H9 (cell line): Measurements from ENCODE around the gene SBF1. TPM values are rescaled to one million over a fixed set of nuclear protein-coding genes. Genes with fewer than 3 reads are reported as not detected.
A peak's percentile ranks its signal among the peaks of the same experiment; 100 is the strongest.

Experiments
- DNase-seq: peaks from one replicate; pipeline ENCODE4 v3.0.0-alpha.2; 2017
- H2AFZ ChIP-seq: one replicate; pipeline ENCODE4 v1.6.1; 2013; ENCODE audit warnings: mild to moderate bottlenecking, low read length, control low read depth, moderate library complexity
- H2AK5ac ChIP-seq: 2 replicates; pipeline ENCODE4 v1.6.1; 2013; ENCODE audit warnings: low read length, control low read depth, mixed read lengths; ENCODE audit not compliant: insufficient read length
- H2BK120ac ChIP-seq: one replicate; pipeline ENCODE4 v1.6.1; 2013; ENCODE audit warnings: low read depth, mild to moderate bottlenecking, low read length, control low read depth, inconsistent platforms; ENCODE audit not compliant: poor library complexity, severe bottlenecking
- H2BK12ac ChIP-seq: 2 replicates; pipeline ENCODE4 v1.6.1; 2013; ENCODE audit warnings: low read length, control low read depth, mixed read lengths, low read depth; ENCODE audit not compliant: insufficient read length
- H2BK15ac ChIP-seq: 2 replicates; pipeline ENCODE4 v1.6.1; 2013; ENCODE audit warnings: low read depth, low read length, control low read depth
- H2BK20ac ChIP-seq: one replicate; pipeline ENCODE4 v1.6.1; 2013; ENCODE audit warnings: low read depth, mild to moderate bottlenecking, low read length, control low read depth, inconsistent platforms; ENCODE audit not compliant: poor library complexity, severe bottlenecking
- H2BK5ac ChIP-seq: 2 replicates; pipeline ENCODE4 v1.6.1; 2013; ENCODE audit warnings: low read length, control low read depth, mixed read lengths; ENCODE audit not compliant: insufficient read length
- H3K14ac ChIP-seq: 2 replicates; pipeline ENCODE4 v1.6.1; 2013; ENCODE audit warnings: low read length, control low read depth; ENCODE audit not compliant: insufficient read depth
- H3K18ac ChIP-seq: 2 replicates; pipeline ENCODE4 v1.6.1; 2013; ENCODE audit warnings: low read depth, mild to moderate bottlenecking, mixed read lengths, low read length, control low read depth; ENCODE audit not compliant: insufficient read length
- H3K23ac ChIP-seq: 2 replicates; pipeline ENCODE4 v1.6.1; 2013; ENCODE audit warnings: low read length, control low read depth, mixed read lengths, low read depth; ENCODE audit not compliant: insufficient read length
- H3K23me2 ChIP-seq: 2 replicates; pipeline ENCODE4 v1.6.1; 2013; ENCODE audit warnings: low read depth, mild to moderate bottlenecking, mixed read lengths, low read length, control low read depth; ENCODE audit not compliant: insufficient read length, poor library complexity, severe bottlenecking
- H3K27ac ChIP-seq: 2 replicates; pipeline ENCODE4 v1.5.1; 2013; ENCODE audit warnings: low read length, control low read depth, mixed read lengths, low read depth; ENCODE audit not compliant: insufficient read length
- H3K27me3 ChIP-seq: 2 replicates; pipeline ENCODE4 v1.6.1; 2013; ENCODE audit warnings: low read length, control low read depth, inconsistent platforms; ENCODE audit not compliant: insufficient read depth
- H3K4ac ChIP-seq: 2 replicates; pipeline ENCODE4 v1.6.1; 2013; ENCODE audit warnings: low read depth, mild to moderate bottlenecking, control low read depth, inconsistent platforms, low read length, moderate library complexity
- H3K4me1 ChIP-seq: 2 replicates; pipeline ENCODE4 v1.6.1; 2013; ENCODE audit warnings: low read length, control low read depth, inconsistent platforms; ENCODE audit not compliant: insufficient read depth
- H3K4me2 ChIP-seq: 2 replicates; pipeline ENCODE4 v1.6.1; 2013; ENCODE audit warnings: low read length, control low read depth, mixed read lengths; ENCODE audit not compliant: insufficient read length, insufficient read depth
- H3K56ac ChIP-seq: 2 replicates; pipeline ENCODE4 v1.6.1; 2013; ENCODE audit warnings: low read depth, mild to moderate bottlenecking, mixed read lengths, low read length, control low read depth; ENCODE audit not compliant: insufficient read length
- H3K79me1 ChIP-seq: 2 replicates; pipeline ENCODE4 v1.6.1; 2013; ENCODE audit warnings: low read depth, mild to moderate bottlenecking, moderate library complexity, low read length, control low read depth, inconsistent platforms; ENCODE audit not compliant: insufficient read depth, poor library complexity, severe bottlenecking
- H3K79me2 ChIP-seq: 2 replicates; pipeline ENCODE4 v1.6.1; 2013; ENCODE audit warnings: low read length, control low read depth, inconsistent platforms; ENCODE audit not compliant: insufficient read depth
- H3K9ac ChIP-seq: 2 replicates; pipeline ENCODE4 v1.6.1; 2013; ENCODE audit warnings: low read length, control low read depth, mixed read lengths; ENCODE audit not compliant: insufficient read length; ENCODE audit errors: extremely low read depth
- H3K9me3 ChIP-seq: one replicate; pipeline ENCODE4 v1.6.1; 2013; ENCODE audit warnings: low read depth, low read length, inconsistent platforms; ENCODE audit not compliant: control insufficient read depth
- H3T11ph ChIP-seq: one replicate; pipeline ENCODE4 v1.6.1; 2013; ENCODE audit warnings: mild to moderate bottlenecking, low read length, control low read depth, inconsistent platforms
- H4K20me1 ChIP-seq: one replicate; pipeline ENCODE4 v1.6.1; 2013; ENCODE audit not compliant: control insufficient read depth, insufficient read length, insufficient read depth
- H4K5ac ChIP-seq: 2 replicates; pipeline ENCODE4 v1.6.1; 2013; ENCODE audit warnings: low read depth, mild to moderate bottlenecking, mixed read lengths, low read length, control low read depth; ENCODE audit not compliant: insufficient read length
- H4K8ac ChIP-seq: replicated peaks from 2 replicates; pipeline ENCODE4 v1.6.1; 2013; ENCODE audit warnings: low read length, control low read depth, mixed read lengths, low read depth; ENCODE audit not compliant: insufficient read length
- H4K91ac ChIP-seq: 2 replicates; pipeline ENCODE4 v1.6.1; 2013; ENCODE audit warnings: low read depth, mild to moderate bottlenecking, moderate library complexity, mixed read lengths, low read length, control low read depth; ENCODE audit not compliant: insufficient read length
- H3K27ac Mint-ChIP-seq, 3 experiments: 2 replicates in 2 of 3; 3 replicates in 1 of 3; pipeline ENCODE4 v1.8.0; 2020 to 2021; ENCODE audit warnings: mixed read lengths in 3 of 3, mild to moderate bottlenecking in 1 of 3, moderate library complexity in 1 of 3
- H3K27me3 Mint-ChIP-seq: 2 replicates; pipeline ENCODE4 v1.8.0; 2021; ENCODE audit warnings: low read depth, mild to moderate bottlenecking, moderate library complexity, mixed read lengths
- H3K36me3 Mint-ChIP-seq, 3 experiments: 2 replicates in 2 of 3; 3 replicates in 1 of 3; pipeline ENCODE4 v1.8.0; 2020 to 2021; ENCODE audit warnings: low read depth in 3 of 3, mixed read lengths in 3 of 3; ENCODE audit not compliant: insufficient read depth in 1 of 3
- H3K4me1 Mint-ChIP-seq, 2 experiments: 2 replicates each; pipeline ENCODE4 v1.8.0; 2020; ENCODE audit warnings: mixed read lengths in 2 of 2
- H3K4me3 Mint-ChIP-seq, 2 experiments: 2 replicates in 1 of 2; 3 replicates in 1 of 2; pipeline ENCODE4 v1.8.0; 2020 to 2021; ENCODE audit warnings: mild to moderate bottlenecking in 2 of 2, mixed read lengths in 2 of 2, moderate library complexity in 1 of 2
- H3K9me3 Mint-ChIP-seq, 2 experiments: 2 replicates in 1 of 2; 3 replicates in 1 of 2; pipeline ENCODE4 v1.8.0; 2020; ENCODE audit warnings: mild to moderate bottlenecking in 2 of 2, mixed read lengths in 2 of 2, moderate library complexity in 1 of 2
- CTCF ChIP-seq: fragments of 200-600 bp; sonication (generic); conservative IDR thresholded peaks from 3 replicates; pipeline ENCODE4 v1.8.0; 2021; ENCODE audit warnings: antibody characterized with exemption, mild to moderate bottlenecking
- WGBS: extraction: QIAGEN DNeasy Blood & Tissue Kit; methylation state at CpG from one replicate; pipeline ENCODE4 v1.1.7; 2013; ENCODE audit warnings: missing lambda C conversion rate, low lambda C conversion rate, mixed read lengths; ENCODE audit not compliant: insufficient read length; ENCODE audit errors: extremely low coverage; 5-methylcytosine and 5-hydroxymethylcytosine counted together
- total RNA-seq: library from RNA; stranded (reverse); gene quantifications from 2 replicates; pipeline ENCODE4 v1.2.1, GENCODE V29; 2021

SBF1 gene
- total RNA-seq, 1 experiment from 2014 or later, result 69.8 TPM

GRCh38 chr22:50481045-50481439 lies 6.2 kb upstream of the SBF1 start:
- peaks cover 9% of the 10 kb centered on the region; the same call in 1 of the 2 replicates for H3K27me3 ChIP-seq
- H3K36me3 Mint-ChIP-seq, result peaks cover 0 to 2% (median 0%) of the 10 kb centered on the region in 3 experiments; a peak in 1 of 7 replicates
- H4K20me1 ChIP-seq, result no peaks in the 10 kb centered on the region
- no peak overlapping the region for H3T11ph ChIP-seq
- H2AK5ac ChIP-seq, result no peak overlapping the region
- no peak overlapping the region for H3K27ac ChIP-seq
- no peak overlapping the region for H3K4ac ChIP-seq
- no peak overlapping the region for H4K91ac ChIP-seq
- H3K9ac ChIP-seq, result no peak overlapping the region
- H3K23ac ChIP-seq, result no peak overlapping the region
- H2BK12ac ChIP-seq, result no peak overlapping the region
- H3K4me2 ChIP-seq, result no peak overlapping the region
- H2BK15ac ChIP-seq, result no peak overlapping the region; the same call in 1 of the 2 replicates
- DNase-seq, result no peak
- no peaks in the 10 kb centered on the region for H3K4me1 ChIP-seq
- WGBS, result no CpG with 5 or more reads among the region's 45 CpGs
- TF ChIP-seq CTCF, result no peak
- no peak overlapping the region for H2BK20ac ChIP-seq
- H3K9me3 Mint-ChIP-seq, result no peaks in the 10 kb centered on the region
- H4K8ac ChIP-seq, result no peak overlapping the region
- no peaks in the 10 kb centered on the region for H3K79me1 ChIP-seq
- no peaks in the 10 kb centered on the region for H3K79me2 ChIP-seq
- H3K27ac Mint-ChIP-seq, result no peak overlapping the region
- H4K5ac ChIP-seq, result no peak overlapping the region
- peak overlapping the region; percentile 73 for H3K14ac ChIP-seq
- H2BK5ac ChIP-seq, result no peak overlapping the region
- H3K27me3 Mint-ChIP-seq, result peaks cover 36% of the 10 kb centered on the region
- no peak overlapping the region for H3K56ac ChIP-seq
- peak overlapping the region; percentile 46 for H3K18ac ChIP-seq
- peak overlapping the region; percentile 72 to 81 for H3K4me3 Mint-ChIP-seq
- H3K4me1 Mint-ChIP-seq, result peaks cover 10 to 11% of the 10 kb centered on the region in 2 experiments
- no peak overlapping the region for H2BK120ac ChIP-seq
- H3K9me3 ChIP-seq, result no peaks in the 10 kb centered on the region
- H3K23me2 ChIP-seq, result peaks cover 7% of the 10 kb centered on the region
- H2AFZ ChIP-seq, result no peak overlapping the region
